KG1 (cell line): Measurements from ENCODE around the gene EMCN.
"Not testable (repeated sequence)": the region's sequence is repeated elsewhere in the genome, so short reads cannot be mapped to it uniquely, and the experiment has no call there.

Source experiments
- DNase-seq: peaks from one replicate; lab custom pipeline; 2025; lab: John Stamatoyannopoulos, UW

The EMCN gene, protein sequence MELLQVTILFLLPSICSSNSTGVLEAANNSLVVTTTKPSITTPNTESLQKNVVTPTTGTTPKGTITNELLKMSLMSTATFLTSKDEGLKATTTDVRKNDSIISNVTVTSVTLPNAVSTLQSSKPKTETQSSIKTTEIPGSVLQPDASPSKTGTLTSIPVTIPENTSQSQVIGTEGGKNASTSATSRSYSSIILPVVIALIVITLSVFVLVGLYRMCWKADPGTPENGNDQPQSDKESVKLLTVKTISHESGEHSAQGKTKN

DNA sequence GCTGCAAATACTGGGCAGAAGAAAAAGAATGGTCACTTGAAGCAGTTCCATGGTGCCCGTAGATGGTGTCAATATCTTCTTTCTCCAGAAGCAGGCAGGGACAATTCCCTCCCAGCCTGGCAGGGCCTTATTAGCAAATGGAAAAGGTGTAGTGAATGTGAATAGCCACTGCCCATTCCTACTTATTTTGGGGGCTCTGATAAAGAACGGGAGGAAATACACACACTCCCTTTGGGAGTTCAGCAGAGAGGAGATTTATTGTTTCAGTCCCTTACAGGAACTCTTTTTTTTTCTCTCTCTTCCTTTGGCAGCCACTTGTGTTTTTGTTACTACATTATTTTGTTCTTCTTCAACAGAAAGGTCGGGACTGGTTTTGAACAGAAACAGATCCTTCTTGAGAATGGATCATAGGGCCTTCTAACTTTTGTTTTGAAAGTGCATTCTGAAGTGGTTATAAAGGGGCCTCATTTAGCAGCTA is at the start of gene EMCN:
TSS of gene EMCN (minus strand) at position 159 of the 478 bp plus-strand sequence. CDS start at position 51, 108 bp downstream.
- DNase-seq = peak; percentile 11

DNA sequence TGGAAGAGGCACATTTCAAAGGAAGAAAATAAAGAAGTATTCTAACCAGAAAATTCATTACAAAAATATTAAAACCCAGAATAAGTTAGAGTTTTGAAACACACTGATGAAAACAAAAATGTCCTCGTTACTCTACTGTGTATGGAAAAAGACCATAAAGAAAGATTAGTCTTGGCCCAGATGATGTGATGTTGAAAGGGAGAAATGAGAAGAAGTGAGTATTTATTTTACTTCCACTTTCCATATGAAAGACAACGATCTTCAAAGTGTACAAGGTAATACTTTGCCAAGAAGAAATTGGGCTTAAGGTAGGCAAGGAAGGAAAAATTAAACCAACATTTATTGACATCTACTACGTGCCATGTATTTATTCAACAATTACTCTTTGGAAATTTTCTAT is 48.6 kb upstream of the EMCN start:
- no peak for DNase-seq

DNA sequence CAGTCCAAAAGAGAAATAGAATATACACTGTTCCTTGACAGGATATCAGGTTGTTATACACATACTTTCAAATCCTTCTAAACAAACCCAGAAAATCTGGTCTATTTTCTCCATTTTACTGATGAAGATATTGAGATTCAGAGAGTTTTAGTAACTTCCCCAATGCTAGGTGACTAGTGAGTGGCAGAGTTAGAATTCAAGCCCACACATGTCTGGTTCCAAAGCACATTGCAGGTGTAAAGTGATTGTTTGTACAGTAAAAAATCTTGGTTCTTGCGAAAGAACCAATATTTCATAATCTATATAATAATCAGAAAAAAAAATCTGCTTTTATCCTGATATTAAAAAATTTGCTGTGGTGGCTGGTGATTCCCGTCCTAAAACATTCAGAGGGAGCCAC is 39.5 kb upstream of the EMCN start:
- no peak for DNase-seq

DNA sequence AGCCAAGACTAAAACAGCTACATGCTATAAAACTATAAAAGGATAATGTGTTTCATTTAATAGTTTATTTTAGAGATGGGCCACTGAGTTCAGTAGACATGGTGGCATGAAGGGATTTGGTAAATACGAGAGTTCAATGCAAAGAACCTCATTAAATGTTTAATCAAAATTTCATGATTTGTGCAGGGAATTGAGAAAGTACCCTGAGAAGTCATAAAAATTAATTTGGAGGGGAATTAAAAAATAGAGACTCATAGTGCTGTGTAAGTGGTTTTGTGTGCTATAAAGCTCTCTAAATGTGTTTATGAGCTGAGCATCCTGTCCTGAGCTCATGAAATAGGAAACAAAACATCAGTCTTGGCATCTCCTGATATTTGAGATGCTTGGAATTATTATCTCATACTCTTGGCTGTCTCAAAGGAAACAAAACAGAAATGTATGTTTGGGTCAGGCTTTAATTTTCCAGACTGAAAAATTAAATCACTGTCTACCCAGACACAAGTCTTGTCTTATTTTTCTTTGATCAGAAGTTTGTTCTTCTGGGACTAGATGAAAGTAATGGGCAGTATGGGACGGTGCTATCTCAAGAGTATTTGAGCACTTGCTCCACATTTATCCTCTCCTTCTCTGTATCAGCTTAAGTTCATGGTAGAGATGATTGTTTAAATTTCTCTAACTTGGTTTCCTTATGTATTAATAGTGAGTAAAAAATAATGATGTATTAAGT is 38.0 kb upstream of the EMCN start:
- no peak for DNase-seq

DNA sequence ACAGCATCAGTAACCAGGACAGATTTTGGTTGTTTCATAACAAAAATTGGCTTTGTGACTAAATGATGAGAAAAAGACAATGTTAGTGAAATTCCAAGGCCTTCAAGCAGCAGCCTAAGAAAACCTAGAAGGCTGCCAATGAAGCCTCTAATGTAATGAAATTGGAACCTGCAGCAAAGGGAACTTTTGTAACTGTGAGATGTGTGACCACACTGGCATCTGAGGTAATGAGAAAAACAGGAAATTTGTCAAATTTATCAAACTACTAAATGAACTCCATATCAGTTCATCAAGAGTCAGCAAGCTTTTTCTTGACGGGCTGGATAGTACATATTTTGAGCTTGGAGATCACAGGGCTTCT is 30.4 kb upstream of the EMCN start:
- DNase-seq = no peak

DNA sequence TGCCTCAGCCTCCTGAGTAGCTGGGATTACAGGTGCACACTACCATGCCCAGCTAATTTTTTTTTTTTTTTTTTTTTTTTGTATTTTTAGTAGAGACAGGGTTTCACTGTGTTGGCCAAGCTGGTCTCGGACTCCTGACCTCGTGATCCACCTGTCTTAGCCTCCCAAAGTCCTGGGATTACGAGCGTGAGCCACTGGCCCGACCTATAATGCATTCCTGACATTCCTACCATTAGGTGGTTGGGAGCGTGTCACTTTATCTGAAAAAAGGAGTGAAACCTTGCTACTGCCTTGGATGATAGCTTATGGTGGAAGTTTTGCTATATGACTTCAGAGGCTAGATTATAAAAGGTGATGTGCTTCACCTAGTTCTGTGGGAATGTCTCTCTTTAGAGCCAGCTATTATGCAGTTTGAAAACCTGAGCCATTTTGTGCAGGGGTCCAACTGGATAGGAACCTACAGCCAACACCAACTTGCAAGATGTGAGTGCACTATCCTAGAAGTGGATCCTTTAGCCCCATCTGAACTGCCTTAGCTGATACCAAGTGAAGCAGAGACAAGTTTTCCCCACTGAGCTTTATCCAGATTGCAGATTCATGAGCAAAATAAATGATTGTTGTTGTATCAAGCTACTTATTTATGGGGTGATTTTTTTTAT is 29.8 kb upstream of the EMCN start:
- DNase-seq = no peak

DNA sequence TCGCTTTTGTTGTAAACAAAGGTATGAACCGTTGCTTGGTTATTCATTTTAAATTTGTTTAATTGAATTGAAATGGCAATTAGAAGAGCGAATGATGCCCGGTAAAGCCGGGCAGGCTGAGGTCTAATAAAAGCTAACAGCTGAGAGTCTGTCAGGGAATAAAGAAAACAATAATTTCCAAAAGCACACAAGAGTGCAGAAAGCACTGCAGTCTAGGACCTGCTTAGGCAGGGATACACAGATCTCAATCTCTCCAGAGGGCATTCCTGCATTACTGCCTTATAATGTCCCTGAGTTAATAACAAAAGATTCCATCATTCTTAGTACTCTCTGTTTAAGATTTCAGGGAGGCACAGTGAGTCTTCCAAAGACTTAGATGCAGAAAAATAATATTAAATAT is 27.6 kb upstream of the EMCN start:
- no peak for DNase-seq

DNA sequence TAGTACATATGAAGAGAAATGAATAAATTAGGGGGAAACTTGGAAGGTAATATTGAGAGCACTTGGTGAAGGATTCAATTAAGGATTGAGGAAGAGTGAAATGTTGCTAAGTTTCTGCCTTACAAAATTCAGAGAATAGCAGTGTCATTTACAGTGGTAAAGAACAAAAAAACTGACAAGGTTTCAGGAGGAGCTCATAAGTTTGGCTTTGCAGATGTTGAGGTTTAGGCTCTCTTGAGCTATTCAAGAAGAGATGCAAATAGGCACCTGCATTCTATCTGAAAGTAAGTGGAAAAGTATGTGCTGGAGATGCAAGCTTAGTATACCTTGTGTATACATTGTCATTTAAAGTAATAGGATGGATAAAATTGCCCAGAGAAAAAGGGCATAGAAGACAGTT is 22.3 kb upstream of the EMCN start:
- DNase-seq = no peak

DNA sequence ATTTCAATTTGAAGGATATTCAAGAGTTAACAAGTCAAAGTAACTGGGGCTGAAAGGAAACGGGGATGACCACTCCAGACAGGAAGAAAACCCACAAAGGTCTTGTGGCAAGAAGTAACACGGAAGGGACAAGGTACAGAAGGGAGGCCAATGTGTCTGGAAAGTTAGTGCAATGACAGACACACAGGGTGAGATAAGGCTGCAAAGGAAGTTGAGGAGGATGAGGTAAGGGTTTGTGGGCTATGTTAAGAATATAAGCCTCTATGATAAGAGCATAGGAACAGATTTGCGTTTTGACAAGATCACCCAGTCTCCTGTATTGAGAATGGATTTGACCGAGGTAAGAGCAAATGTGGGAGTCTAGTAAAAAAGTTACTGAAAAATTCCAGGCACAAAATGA is 21.9 kb upstream of the EMCN start:
- DNase-seq = peak; percentile 42

DNA sequence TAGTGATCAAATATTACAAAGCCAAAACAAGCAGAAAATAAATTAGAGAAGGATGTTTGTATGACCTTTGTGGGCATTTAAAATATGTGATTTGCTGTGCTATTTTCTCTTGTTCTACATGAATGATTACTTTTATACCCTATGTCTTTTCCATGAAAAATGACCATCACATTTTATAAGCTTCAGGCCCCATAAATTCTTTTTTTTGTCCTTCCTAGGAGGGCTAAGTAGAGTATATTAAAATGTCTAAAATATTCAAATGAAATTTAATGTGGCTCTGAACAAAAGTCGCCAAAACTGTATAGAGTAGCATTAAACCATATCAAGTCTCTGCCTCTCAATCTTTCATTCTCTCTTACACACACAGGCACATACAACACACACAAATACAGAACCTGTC is 15.9 kb upstream of the EMCN start:
- no peak for DNase-seq

DNA sequence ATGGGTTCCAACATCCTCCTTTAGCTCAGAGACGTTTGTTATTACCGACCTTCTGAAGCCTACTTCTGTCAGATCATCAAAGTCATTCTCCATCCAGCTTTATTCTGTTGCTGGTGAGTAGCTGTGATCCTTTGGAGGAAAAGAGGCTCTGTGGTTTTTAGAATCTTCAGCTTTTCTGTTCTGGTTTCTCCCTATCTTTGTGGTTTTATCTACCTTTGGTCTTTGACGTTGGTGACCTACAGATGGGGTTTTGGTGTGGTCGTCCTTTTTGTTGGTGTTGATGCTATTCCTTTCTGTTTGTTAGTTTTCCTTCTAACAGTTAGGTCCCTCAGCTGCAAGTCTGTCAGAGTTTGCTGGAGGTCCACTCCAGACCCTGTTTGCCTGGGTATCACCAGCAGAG is 12.3 kb upstream of the EMCN start:
- not testable (repeated sequence) for DNase-seq

DNA sequence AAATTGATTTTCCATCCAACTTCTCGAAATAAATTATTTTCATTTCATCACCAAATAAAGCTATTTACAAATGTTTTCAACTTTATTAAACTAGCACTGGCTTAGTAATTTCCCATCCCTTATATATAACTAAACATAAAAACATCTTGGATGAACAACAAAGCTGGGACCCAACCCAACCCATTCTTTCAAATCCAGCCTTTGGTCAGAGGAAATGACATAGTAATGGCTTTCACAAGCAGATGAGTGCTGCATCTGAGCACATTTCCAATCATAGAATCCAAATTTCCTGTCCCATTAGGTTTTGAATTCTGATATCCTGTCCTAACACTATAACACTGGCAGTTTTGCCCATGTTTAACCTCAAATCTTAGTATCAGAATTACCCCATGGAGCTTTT is 7.9 kb upstream of the EMCN start:
- no peak for DNase-seq

DNA sequence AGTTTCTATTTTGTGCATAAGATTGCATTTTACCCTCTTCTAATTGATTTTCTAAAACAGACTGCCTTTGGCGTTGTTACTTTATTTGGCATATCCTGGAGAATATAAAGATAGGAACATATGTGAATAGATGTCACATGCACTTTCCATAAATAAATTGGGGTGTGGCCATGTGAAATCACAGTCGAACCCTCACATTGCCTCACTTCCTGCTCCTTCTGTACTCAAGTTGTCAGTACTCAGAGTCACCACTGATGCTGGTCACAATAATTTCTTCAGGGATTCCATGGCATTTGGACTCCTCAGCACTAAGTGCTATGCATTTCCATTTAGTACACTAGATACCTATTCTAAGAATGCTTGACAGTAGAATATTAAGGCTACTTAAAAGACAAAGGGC is 1.4 kb upstream of the EMCN start:
- DNase-seq = no peak

DNA sequence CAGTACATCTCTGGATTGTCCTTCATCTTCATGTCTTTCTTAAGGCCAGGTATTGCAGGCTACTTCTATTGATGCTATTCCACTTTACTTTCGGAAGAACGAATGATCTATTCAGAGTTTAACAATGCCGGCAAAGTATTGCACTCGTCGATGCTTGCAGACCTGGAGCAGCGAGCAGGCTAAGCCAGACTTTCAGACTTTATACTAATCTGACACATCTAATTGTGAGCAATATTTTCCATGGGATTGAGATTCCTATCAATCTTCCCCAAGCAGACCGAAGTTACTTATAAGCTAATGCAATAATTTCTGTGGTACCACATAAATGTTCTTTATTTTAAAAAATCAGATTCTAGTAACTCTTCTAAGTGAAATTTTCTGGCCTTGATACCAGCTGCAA is 1.6 kb downstream of the EMCN start:
- no peak for DNase-seq

DNA sequence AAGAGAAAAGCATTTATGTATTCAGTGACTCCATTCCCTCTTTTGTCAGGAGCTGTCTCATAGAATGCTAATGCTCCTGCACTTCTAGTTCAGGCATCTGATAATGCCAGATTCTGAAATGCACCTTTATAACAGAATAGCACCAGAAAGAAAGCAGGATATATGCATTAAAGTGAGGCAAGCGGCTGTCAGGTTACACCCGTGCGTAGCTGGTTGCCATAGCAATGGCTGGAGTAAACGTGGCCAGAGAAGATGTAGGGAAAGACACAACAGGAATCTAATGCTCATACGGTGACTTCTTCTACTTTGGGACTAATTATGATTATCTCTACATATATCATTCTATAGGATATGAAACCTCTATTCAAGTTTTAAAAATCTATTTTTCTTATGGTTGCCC is 5.9 kb downstream of the EMCN start:
- no peak for DNase-seq

DNA sequence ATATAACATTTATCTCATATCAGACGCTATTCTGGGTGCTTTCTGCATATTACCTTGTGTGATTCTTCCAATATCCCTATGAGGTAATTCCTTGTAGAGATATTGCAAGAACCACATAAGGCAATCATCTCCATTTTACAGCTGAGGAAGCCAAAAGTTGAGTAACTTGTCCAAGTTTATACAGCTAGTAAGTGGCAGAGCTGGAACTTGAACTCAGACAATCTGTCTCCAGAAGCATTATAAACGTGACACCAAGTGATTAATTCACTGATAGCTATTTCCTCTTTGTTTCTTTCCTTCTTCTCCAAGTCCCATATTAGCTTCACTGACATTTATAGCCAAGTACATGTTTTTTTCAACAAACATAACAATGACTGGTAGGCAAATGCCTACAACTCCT is 7.3 kb downstream of the EMCN start:
- DNase-seq = no peak

DNA sequence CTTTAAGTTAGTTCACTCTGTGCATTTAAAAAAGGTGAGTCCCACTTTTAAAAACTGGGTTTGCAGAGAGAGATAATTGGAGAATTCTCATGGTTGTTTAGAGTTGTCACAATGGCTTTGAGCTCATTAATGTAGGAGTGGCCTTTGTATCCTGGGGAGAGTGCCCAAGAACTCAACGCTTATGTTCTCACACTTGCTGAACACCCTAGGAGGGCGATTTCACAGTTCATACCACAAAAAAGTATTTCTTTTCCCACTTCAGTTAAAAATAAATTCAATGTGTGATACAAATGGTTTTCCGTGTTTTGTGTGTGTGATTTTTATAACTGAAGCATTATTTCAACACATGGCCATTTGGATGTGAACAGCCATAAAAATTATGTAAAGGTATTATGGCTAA is 8.4 kb downstream of the EMCN start:
- no peak for DNase-seq

DNA sequence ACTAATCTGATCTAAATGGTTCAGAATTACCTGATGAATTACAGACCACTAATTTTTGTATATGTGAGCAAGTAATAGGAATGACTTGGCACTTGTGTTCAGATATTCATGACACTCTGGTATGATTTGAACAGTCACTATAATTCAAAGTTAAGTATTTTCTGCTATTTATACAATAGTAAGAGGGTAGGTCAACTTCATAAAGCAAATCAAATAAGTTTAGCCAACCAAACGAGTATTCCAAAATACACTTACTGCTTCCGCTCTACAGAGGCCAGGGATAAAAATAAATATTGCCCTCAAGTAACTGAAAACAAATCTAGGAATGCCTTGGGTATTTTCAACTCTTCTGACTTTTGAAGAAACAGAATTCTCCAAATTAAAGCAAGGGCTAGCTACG is 9.1 kb downstream of the EMCN start:
- no peak for DNase-seq

DNA sequence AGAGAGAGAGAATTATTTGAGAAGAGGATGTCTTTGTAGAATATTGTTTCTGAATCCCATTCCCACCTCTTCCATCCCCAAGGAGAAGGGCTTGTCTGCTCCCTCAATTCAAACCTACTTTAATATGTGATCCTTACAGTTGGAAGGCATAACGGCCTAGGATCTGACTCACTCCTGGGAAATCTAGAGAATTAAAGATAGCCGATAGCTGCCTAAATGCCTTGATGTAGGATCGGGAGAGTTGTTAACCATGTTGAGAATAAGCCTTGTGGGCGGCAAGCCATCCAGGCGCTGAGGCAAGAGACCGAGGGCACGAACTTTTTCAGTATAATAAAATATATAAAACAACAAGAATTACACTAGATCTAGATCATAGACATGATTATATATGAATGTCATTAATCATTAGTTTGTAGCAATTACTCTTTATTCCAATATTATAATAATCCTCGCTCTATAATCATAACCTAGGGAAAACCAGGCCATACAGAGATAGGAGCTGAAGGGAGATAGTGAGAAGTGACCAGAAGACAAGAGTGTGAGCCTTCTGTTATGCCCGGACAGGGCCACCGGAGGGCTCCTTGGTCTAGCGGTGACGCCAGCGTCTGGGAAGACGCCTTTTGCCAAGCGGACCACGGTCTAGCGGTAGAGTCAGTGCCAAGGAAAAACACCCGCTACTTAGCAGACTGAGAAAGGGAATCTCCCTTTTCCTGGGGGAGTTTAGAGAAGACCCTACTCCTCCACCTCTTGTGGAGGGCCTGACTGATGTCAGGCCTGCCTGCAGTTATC is 13.5 kb downstream of the EMCN start:
- no peak for DNase-seq

DNA sequence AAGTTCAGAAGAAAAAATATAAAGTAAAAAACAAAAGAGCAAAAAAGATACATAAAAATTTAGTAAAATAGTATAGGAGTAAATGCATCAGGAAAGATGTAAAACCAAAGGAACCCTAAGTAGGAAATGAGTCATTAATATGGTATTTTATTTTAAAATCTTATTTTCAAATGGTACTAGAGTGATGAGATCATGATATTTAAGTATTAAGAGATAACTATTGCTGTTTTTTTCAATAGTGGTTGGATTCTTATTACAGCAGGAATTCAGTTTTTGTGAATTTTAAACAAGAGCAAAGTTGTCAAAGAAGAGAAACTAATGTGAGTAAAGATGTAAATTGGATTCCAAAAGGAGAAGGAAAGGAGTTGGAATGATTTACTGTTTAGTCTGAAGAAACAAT is 20.0 kb downstream of the EMCN start:
- DNase-seq = no peak

DNA sequence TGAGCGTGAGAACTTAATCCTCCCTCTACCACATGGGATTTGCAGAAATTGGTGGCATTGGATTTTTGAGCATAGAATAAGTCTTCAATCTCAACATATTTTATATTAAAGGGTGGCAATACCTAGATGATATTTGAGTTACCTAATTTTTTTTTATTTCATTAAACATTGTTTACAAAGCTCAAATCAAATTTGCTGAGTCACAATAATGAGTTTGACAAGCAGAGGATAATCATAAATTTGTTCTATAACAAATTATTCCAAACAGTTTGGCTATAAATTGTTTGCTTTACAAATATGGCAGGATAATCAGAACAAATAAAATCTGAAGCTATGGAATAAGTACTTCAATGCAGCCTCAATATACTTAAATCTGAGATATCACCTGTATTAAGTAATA is 22.7 kb downstream of the EMCN start:
- no peak for DNase-seq

DNA sequence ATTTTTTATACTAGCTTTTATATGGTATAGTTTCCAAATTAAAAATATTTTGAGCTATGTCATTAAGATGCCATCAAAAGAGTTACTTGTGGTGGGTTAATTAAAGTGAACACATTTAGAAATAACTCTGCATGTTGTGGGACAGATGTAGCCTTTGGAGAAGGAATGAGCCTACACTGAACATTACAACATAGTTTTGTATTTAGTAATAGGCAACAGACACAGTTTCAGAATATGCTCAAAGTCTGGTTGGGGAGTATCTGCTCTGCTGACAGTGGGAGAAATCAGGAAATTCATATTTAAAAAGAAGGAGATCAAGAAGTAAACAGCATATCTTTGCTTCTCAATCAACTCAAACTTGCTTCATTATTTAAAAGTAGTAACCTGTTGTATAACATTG is 23.7 kb downstream of the EMCN start:
- no peak for DNase-seq

DNA sequence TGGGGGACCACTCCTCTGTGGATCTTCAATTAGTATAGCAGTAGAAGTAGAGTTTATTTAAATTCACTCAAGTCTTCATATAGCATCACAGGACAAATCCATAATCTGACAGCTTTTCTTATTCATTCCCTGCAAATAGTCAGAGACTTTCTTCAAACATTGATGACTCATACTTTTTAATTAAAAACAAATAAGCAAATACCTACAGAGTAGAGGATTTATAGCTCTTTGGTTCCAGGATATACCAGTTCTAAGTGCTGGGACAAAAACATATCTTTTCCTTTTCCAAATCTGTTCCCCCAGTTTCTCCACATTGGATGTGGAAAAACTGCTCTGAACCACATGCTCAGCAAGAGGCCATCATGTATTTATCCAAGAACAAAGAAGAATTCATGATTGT is 24.1 kb downstream of the EMCN start:
- DNase-seq = no peak
